ENCODE measurements around the gene PRKAG1. TPM values are rescaled to one million over a fixed set of nuclear protein-coding genes. Genes with fewer than 3 reads are reported as not detected.
A peak's percentile ranks its signal among the peaks of the same experiment; 100 is the strongest.

The PRKAG1 gene
- total and polyA plus RNA-seq, 10 of the 15 experiments (the other 5 are each of a cell fraction or from before 2014, with no cell fraction given): 44.5 to 91.6 (median 60.9) TPM

- TF ChIP-seq MXI1 (IDR thresholded peaks at IDR 0.05; ENCODE audit: low read depth, low read length) (no peak), ZSCAN29 (IDR thresholded peaks at IDR 0.05) (no peak), HDGF (IDR thresholded peaks at IDR 0.05) (no peak), STAT3 (IDR thresholded peaks at IDR 0.05; ENCODE audit: low read depth, low read length) (no peak), NFYA (IDR thresholded peaks at IDR 0.05; ENCODE audit: borderline replicate concordance, low read depth, low read length) (no peak), RUNX3 (IDR thresholded peaks at IDR 0.05; ENCODE audit: low read length) (peak; percentile 32; the same call in 1 of the 2 replicates), ZNF687 (IDR thresholded peaks at IDR 0.05) (peak; percentile 65; the same call in 1 of the 2 replicates), HSF1 (IDR thresholded peaks at IDR 0.05; ENCODE audit: low read depth, low read length) (no peak), ZNF207 (IDR thresholded peaks at IDR 0.05; ENCODE audit: borderline replicate concordance) (no peak), BCLAF1 (IDR thresholded peaks at IDR 0.05) (no peak), EGR1 (IDR thresholded peaks at IDR 0.05; ENCODE audit: borderline replicate concordance in 1 of 2, low read depth in 2 of 2, low read length in 2 of 2) (peak in 1 of 2 experiments; percentile 81; a peak in 1 of 3 replicates), NKRF (conservative IDR thresholded peaks at IDR 0.05) (no peak), GATAD2B (conservative IDR thresholded peaks at IDR 0.05; ENCODE audit: low read depth) (peak; percentile 66; the same call in 1 of the 2 replicates), E2F8 (IDR thresholded peaks at IDR 0.05; ENCODE audit: low read depth, partially characterized antibody) (no peak)
These were observed 48.5 kb downstream of the PRKAG1 start (continued) for GRCh38 chr12:48969833-48970701.

All from GM12878 (cell line).